GM19395 (cell line): Measurements from ENCODE around the gene PCK1.

ENCODE experiments used
- ATAC-seq: cut with Tn5 transposase; IDR thresholded peaks from one replicate; pipeline ENCODE4 v1.9.1; 2021; ENCODE audit warnings: mild to moderate bottlenecking, moderate library complexity; ENCODE audit not compliant: unreplicated experiment

PCK1 gene

DNA sequence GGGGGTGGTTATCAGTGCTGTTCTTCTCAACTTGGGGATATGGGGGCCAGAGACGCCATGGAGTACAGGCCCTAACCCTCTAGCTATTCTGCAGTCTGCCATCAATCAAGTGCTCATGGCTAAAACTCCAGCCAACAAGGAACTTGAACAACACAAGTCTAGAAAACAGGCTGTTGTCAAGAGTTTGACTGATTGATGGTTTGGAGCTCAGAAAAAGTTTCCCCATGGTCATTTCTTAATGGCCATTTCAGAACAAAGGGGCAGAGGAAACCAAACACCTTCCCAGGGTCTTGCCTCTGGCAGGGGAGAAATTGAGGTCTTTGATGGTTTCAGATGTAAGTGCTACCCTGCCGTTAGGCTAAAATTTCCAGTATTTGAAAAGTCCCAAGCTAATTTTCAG, 15.1 kb downstream of the PCK1 start:
- ATAC-seq: no peak

DNA sequence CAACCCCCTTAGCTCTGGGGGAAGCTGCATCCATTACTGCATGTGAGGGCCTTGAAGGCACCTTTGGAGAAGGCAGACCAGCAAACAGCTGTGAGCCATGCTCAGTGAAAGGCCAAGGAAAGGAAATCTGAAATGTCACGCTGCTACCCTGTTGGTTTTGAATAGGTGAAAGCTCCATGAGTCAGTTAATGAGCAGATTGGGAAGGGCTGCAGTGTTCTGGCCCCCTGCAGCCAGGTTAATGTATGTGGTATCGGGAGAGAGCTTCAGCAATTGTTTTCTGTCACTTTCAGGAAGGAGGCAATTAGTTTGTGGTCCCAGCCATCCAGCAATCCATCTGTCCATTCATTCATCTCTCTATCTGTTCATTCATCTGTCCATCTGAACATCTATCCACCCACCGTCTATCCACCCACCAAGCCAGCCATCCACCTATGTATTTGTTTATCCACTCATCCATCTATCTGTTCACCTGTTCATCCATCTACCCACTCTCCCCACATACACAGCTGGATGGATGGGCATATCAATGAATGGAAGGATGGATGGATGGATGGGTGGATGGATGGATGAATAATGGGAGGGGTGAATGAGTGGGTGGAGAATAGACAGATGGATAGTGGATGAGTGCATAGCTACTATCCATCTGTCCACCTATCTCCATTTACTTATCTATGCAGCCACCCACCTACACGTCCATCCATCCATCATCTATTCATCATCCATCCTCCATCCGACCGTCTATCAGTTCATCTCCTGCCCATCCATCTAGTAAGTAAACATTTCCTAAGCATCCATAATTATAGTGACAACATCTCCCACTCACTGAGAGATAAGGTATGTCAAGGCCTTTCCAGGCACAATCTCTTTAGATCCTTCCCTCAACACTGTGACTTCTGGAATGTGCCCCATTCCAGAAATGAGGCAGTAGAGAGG, 16.0 kb downstream of the PCK1 start:
- no peak for ATAC-seq

- no peak for ATAC-seq
Observed at GRCh38 chr20:57577679-57578475, 17.0 kb downstream of the PCK1 start.

DNA sequence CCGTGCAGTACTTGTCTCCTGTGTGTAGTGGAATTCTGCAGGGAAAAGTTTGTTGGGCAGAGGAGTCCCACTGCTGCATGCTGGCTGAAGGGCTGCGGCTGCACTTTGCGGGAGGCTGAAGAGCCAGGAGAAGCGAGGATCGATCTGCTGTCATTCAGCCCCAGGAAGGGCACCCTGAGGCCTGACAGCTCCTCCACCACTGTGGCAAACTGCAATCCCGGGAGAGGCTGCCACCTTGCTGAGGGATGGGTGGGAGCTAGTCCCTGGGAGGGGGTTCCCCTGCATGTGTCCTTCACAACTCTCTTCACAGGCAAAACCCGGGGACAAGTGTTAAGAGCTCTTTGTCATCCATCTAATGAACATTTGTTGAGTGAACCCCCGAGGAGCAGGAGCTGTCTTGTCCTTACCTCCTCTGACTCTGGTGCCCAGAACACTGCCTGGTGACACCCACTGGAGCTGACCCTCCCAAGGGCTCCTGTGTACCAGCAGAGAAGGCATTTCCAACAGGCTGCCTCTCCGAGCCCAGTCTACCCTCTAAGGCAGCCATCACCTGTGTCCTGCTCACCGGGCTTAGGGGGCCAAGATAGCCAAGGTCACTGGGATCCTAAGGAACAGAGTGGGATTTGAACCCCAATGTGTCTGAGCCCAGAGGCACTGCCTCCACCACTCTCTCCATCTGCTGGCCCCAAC, 17.7 kb downstream of the PCK1 start:
- no peak for ATAC-seq

GRCh38 chr20:57579331-57579897, 18.5 kb downstream of the PCK1 start:
- no peak for ATAC-seq

DNA sequence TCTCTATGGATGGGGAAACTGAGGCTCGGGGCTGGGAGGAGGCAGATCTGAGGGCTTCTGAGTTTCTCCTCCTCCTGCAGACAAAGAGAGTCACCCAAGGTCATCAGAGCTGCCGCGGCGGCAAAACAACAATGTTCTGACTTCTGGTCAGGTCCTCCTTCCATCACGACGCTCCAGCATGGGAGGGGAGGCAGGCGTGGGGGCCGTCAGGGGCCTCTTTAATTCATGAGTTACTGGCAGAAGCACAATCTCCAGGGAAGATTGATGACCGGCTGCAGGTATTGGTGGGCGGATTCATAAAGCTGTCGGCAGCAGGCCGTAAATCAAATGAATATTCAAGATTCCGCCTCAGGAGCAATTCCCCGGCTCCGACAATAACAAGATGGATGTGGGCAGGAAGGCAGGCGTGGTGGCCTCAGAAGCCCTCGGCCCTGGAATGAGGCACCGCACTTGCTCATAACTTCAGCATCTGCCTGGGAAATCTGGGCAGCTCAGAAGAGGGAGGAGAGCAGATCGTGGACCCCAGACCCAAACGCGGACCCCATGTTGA, 19.1 kb downstream of the PCK1 start:
- ATAC-seq: no peak

- no peak for ATAC-seq
Observed at GRCh38 chr20:57580478-57581201, 19.7 kb downstream of the PCK1 start.

GRCh38 chr20:57581202-57582028, 20.5 kb downstream of the PCK1 start:
- ATAC-seq: no peak

DNA sequence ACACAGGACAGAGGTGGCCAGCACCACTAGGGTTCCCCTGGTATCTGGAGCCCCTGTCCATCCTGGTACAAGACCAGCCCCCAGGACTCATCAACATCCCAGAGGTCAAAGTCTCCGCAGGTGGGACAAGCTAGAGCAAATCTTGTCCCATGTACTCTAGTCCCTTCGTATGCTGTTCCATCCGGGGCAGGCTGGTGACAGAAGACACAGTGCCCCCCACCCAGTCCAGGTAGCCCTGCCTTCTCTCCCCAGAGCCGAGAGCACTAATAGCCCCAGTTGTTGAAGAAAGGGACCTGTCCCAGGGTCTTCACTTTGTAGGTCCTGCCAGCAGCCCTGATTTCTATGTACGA, 21.1 kb downstream of the PCK1 start:
- no peak for ATAC-seq

GRCh38 chr20:57582432-57583288, 21.8 kb downstream of the PCK1 start:
- no peak for ATAC-seq

DNA sequence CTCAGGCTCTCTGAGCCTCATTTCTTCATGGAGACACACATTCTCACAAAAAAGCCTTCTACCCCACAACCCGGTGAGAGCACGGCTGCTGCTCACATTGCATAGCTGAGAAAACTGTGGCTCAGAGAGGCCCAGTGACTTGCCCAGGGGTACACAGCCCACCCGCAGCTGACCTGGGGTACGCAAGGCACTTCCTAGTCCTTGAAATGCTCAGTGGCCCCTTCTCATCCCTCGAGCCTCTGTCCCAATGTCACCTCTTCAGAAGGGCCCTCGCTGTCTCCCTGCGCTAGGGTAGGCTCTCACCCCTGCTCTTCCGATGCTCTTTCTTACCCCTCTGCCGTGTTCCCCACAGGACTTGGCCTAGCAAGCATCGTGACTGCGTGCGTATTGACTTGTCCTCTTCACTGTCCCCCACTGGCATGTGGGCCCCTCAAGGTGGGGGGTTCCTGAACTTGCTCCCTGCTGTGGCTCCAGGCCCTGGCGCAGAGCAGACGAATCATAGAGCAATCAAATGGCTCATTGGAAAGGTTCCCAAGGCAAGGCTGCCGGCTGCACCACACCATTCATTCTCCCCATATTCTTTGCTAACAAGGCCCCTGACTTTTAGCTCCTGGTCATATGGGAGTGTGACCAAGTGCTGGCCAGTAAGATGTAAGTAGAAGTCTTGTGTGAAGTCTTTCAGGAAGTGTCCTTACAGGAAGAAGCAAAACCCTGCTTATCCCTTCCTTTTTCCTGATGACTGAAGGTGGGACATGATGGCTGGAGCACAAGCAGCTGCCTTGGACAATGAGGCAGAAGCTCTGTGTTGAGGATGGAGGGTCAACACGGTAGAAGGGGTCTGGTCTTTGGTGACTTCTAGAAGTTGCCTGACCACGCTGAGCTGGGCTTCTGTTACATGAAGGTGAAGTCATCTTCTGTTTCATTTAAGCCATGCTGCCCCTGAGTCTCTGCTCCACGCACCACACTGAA, 22.7 kb downstream of the PCK1 start:
- ATAC-seq: no peak

- ATAC-seq: no peak
Observed at GRCh38 chr20:57584768-57585461, 24.0 kb downstream of the PCK1 start.

- ATAC-seq: no peak
Observed at GRCh38 chr20:57585466-57586213, 24.7 kb downstream of the PCK1 start.

GRCh38 chr20:57586370-57586793, 25.5 kb downstream of the PCK1 start:
- no peak for ATAC-seq

DNA sequence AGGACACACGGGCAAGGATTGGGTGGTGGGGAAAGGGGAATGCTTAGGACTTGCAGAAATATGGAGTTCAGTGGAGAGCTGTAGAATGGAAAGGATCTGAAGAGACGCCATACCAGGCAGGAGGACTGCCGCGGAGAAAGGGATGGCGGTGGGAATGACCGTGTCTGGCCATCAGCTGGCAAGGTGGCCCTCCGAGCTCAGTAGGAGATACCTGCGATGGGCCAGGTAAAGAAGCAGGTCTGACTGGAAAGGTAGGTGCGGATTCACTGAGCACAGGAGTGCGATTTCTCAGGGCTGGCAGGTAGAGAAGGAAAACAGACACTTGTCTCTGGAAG, 26.0 kb downstream of the PCK1 start:
- no peak for ATAC-seq
